HEK293T (cell line): ENCODE data around the gene AGMO.

Experiments
- ELF4 ChIP-seq: fragments of 450-650 bp; IDR thresholded peaks from 2 replicates; pipeline ENCODE4 v1.6.1; 2017; ENCODE audit warnings: antibody characterized with exemption
- HDGF ChIP-seq: fragments of 450-650 bp; IDR thresholded peaks from 2 replicates; pipeline ENCODE4 v1.6.1; 2017; ENCODE audit warnings: antibody characterized with exemption, borderline replicate concordance
- LEF1 ChIP-seq: fragments of 450-650 bp; IDR thresholded peaks from 2 replicates; pipeline ENCODE4 v1.6.1; 2017; ENCODE audit warnings: mild to moderate bottlenecking, borderline replicate concordance
- SUZ12 ChIP-seq: fragments of 450-650 bp; IDR thresholded peaks from 2 replicates; pipeline ENCODE4 v1.6.1; 2016; ENCODE audit warnings: mild to moderate bottlenecking
- TARDBP ChIP-seq: fragments of 450-650 bp; IDR thresholded peaks from 2 replicates; pipeline ENCODE4 v1.6.1; 2016
- ZNF384 ChIP-seq: fragments of 450-650 bp; IDR thresholded peaks from 2 replicates; pipeline ENCODE4 v1.6.1; 2016

DNA sequence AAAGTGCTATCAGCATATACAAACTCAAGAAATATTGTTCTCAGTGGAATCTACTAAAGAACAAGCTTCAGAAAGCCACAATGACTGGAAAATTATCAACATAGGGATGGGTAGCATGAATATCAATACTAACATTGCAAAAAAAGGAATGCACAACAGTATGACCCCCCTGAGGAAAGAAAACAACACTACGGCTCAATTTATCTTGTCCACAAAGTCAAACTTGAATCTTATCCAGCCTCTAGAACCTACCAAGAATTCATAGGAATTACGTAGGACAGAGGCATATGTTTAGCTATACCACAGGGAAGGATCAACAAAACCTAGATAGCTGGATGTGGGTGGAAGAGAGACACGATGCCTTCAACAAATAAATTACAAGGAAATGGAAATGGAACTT is 54.6 kb downstream of the AGMO start:
- TF ChIP-seq HDGF (no peak), TARDBP (no peak), SUZ12 (no peak), LEF1 (no peak), ZNF384 (no peak), ELF4 (no peak)
